CD4-positive, alpha-beta memory T cell (primary cell): ENCODE measurements around the gene CTSK. TPM values are rescaled to one million over a fixed set of nuclear protein-coding genes. Genes with fewer than 3 reads are reported as not detected.
"Not testable (repeated sequence)": the region's sequence is repeated elsewhere in the genome, so short reads cannot be mapped to it uniquely, and the experiment has no call there.

Source experiments
- CTCF ChIA-PET: fragments of 350-600 bp; sonication (Branson Sonifier 250); formaldehyde crosslinking; loops from one replicate; lab custom pipeline; 2021; ENCODE audit warnings: inconsistent platforms; ENCODE audit not compliant: partially characterized antibody; lab: Charles Lee
- POLR2A ChIA-PET: fragments of 350-600 bp; sonication (Branson Sonifier 250); formaldehyde crosslinking; loops from one replicate; lab custom pipeline; 2021; ENCODE audit not compliant: partially characterized antibody; lab: Charles Lee
- DNase-seq, 5 donors: peaks; one replicate each; pipeline versions ENCODE4 v3.0.0 to v3.0.0-alpha.2; 2020 to 2022; ENCODE audit warnings: mixed read lengths in 1 of 5
- H3K27ac ChIP-seq: one replicate; pipeline ENCODE4 v1.7.0; 2013; ENCODE audit warnings: low read depth, low read length
- H3K27me3 ChIP-seq: 2 replicates; pipeline ENCODE4 v1.7.0; 2013; ENCODE audit warnings: mild to moderate bottlenecking, low read length, moderate library complexity; ENCODE audit not compliant: insufficient read depth
- H3K36me3 ChIP-seq: 2 replicates; pipeline ENCODE4 v1.7.0; 2013; ENCODE audit warnings: mild to moderate bottlenecking, low read length, moderate library complexity; ENCODE audit not compliant: insufficient read depth
- H3K4me1 ChIP-seq: 2 replicates; pipeline ENCODE4 v1.7.0; 2013; ENCODE audit warnings: mild to moderate bottlenecking, low read length, moderate library complexity; ENCODE audit not compliant: insufficient read depth
- H3K4me3 ChIP-seq, 2 donors: one replicate each; pipeline ENCODE4 v1.7.0; 2013; ENCODE audit warnings: low read length in 2 of 2, mild to moderate bottlenecking in 1 of 2
- H3K9me3 ChIP-seq, 2 donors: one replicate each; pipeline ENCODE4 v1.7.0; 2013; ENCODE audit warnings: low read length in 2 of 2, control low read depth in 1 of 2; ENCODE audit not compliant: control insufficient read depth in 1 of 2
- H3K27ac Mint-ChIP-seq, 7 donors: one replicate each; pipeline ENCODE4 v1.8.0; 2020 to 2021; ENCODE audit warnings: mixed read lengths in 7 of 7, mild to moderate bottlenecking in 6 of 7, inconsistent platforms in 3 of 7, moderate library complexity in 3 of 7
- H3K27me3 Mint-ChIP-seq, 2 donors: one replicate each; pipeline ENCODE4 v1.8.0; 2020 to 2021; ENCODE audit warnings: mixed read lengths in 2 of 2
- H3K36me3 Mint-ChIP-seq, 2 donors: one replicate each; pipeline ENCODE4 v1.8.0; 2020 to 2021; ENCODE audit warnings: mixed read lengths in 2 of 2, inconsistent platforms in 1 of 2, mild to moderate bottlenecking in 1 of 2
- H3K4me1 Mint-ChIP-seq, 4 donors: one replicate each; pipeline ENCODE4 v1.8.0; 2020 to 2021; ENCODE audit warnings: mixed read lengths in 4 of 4, mild to moderate bottlenecking in 1 of 4
- H3K4me3 Mint-ChIP-seq, 8 donors: one replicate each; pipeline ENCODE4 v1.8.0; 2020 to 2021; ENCODE audit warnings: mixed read lengths in 8 of 8, mild to moderate bottlenecking in 7 of 8, moderate library complexity in 6 of 8, inconsistent platforms in 3 of 8
- H3K9me3 Mint-ChIP-seq, 8 donors: one replicate each; pipeline ENCODE4 v1.8.0; 2020 to 2021; ENCODE audit warnings: mixed read lengths in 8 of 8, mild to moderate bottlenecking in 5 of 8, inconsistent platforms in 3 of 8, moderate library complexity in 1 of 8
- intact Hi-C: fragments of 100-400 bp; cut with micrococcal nuclease; formaldehyde crosslinking; loops from one replicate; pipeline ENCODE4 v1.15.1; 2023
- polyA plus RNA-seq, 2 donors: library from polyadenylated mRNA; unstranded; fragments of 300-500 nt; fragmentation: Illumina TruSeq; gene quantifications; one replicate each; pipeline ENCODE4 v1.2.3, GENCODE V29; 2021
- total RNA-seq, 2 experiments: library from RNA; stranded (reverse); gene quantifications; one replicate each; pipeline ENCODE4 v1.2.3, GENCODE V29; 2021

Gene CTSK
- total RNA-seq (1 to 10 TPM; 5.9 to 6.6 TPM), polyA plus RNA-seq (under 1 TPM in 1 of 2 donors, not detected in 1; 0.56 TPM)

- Mint-ChIP-seq H3K27me3 (no peaks in the 10 kb centered on the region), H3K27ac (peak within 1 kb of the TSS in 2 of 7 donors; percentile 37 to 62), H3K9me3 (peaks cover 0 to 2% (median 0%) of the 10 kb centered on the region in 8 donors), H3K4me1 (peaks cover 2 to 10% (median 5%) of the 10 kb centered on the region in 4 donors), H3K4me3 (peak within 1 kb of the TSS in 5 of 8 donors; percentile 4 to 37 (median 31)), H3K36me3 (peaks cover 8 to 10% of the 10 kb centered on the region in 2 donors)
- Histone ChIP-seq H3K9me3 (no peaks in the 10 kb centered on the region), H3K4me3 (no peak within 1 kb of the TSS), H3K36me3 (peaks cover 18% of the 10 kb centered on the region), H3K27me3 (no peaks in the 10 kb centered on the region), H3K27ac (no peak within 1 kb of the TSS), H3K4me1 (no peaks in the 10 kb centered on the region)
- DNase-seq = no peak
- intact Hi-C loops = no loop called here
- ChIA-PET CTCF (interaction anchor here (0.5 to 1.0 kb wide), 3 partner anchors 8 to 531 kb away, joined by 3 read pairs; no protein-coding TSS in a partner anchor), POLR2A (interaction anchor here (0.6 kb wide), 1 partner anchor 114 kb away, joined by 3 read pairs; no protein-coding TSS in a partner anchor)
Observed at GRCh38 chr1:150808121-150808520, at the start of gene CTSK. TSS of gene CTSK (minus strand) at chr1:150808260. CDS start at chr1:150806805, 1,455 bp downstream.

- intact Hi-C loops, H3K27ac Mint-ChIP-seq, CTCF ChIA-PET, H3K27me3 ChIP-seq, H3K4me3 ChIP-seq, H3K9me3 ChIP-seq, H3K4me3 Mint-ChIP-seq, H3K4me1 Mint-ChIP-seq, H3K27ac ChIP-seq, H3K27me3 Mint-ChIP-seq, H3K4me1 ChIP-seq, DNase-seq, H3K9me3 Mint-ChIP-seq: not testable (repeated sequence)
- POLR2A ChIA-PET = interaction anchor here (0.8 kb wide), 1 partner anchor 14 kb away, joined by 4 read pairs; no protein-coding TSS in a partner anchor
- peaks cover 17% of the 10 kb centered on the region for H3K36me3 ChIP-seq
- H3K36me3 Mint-ChIP-seq = peaks cover 30 to 34% of the 10 kb centered on the region in 2 donors
Observed at GRCh38 chr1:150852734-150853133, 44.7 kb upstream of the CTSK start.

- H3K36me3 Mint-ChIP-seq = peaks cover 34 to 38% of the 10 kb centered on the region in 2 donors
- H3K27me3 Mint-ChIP-seq, H3K4me3 ChIP-seq, CTCF ChIA-PET, H3K27ac ChIP-seq, H3K4me3 Mint-ChIP-seq, intact Hi-C loops, DNase-seq, H3K9me3 Mint-ChIP-seq, H3K4me1 ChIP-seq, H3K27ac Mint-ChIP-seq, POLR2A ChIA-PET, H3K4me1 Mint-ChIP-seq, H3K27me3 ChIP-seq, H3K9me3 ChIP-seq: not testable (repeated sequence)
- H3K36me3 ChIP-seq = peaks cover 13% of the 10 kb centered on the region
Observed at GRCh38 chr1:150850801-150851362, 42.8 kb upstream of the CTSK start.

- DNase-seq = no peak
- intact Hi-C loops = no loop called here
- H3K27me3 ChIP-seq = no peaks in the 10 kb centered on the region
- H3K27ac ChIP-seq = no peak overlapping the region
- H3K9me3 Mint-ChIP-seq = no peaks in the 10 kb centered on the region
- no peak overlapping the region for H3K4me3 Mint-ChIP-seq
- CTCF ChIA-PET = interaction anchor here (0.6 kb wide), 1 partner anchor 91 kb away, joined by 3 read pairs; no protein-coding TSS in a partner anchor
- POLR2A ChIA-PET = no interaction called here
- H3K36me3 ChIP-seq = no peaks in the 10 kb centered on the region
- peaks cover 9 to 17% (median 16%) of the 10 kb centered on the region in 4 donors for H3K4me1 Mint-ChIP-seq
- H3K9me3 ChIP-seq = no peaks in the 10 kb centered on the region
- H3K27me3 Mint-ChIP-seq = no peaks in the 10 kb centered on the region
- H3K4me3 ChIP-seq = no peak overlapping the region
- H3K36me3 Mint-ChIP-seq = peaks cover 15 to 33% of the 10 kb centered on the region in 2 donors
- H3K4me1 ChIP-seq = peaks cover 13% of the 10 kb centered on the region
- no peak overlapping the region for H3K27ac Mint-ChIP-seq
Observed at GRCh38 chr1:150846473-150847146, 38.5 kb upstream of the CTSK start.

GRCh38 chr1:150843474-150843873 lies 35.4 kb upstream of the CTSK start:
- Mint-ChIP-seq H3K36me3 (peaks cover 37 to 44% of the 10 kb centered on the region in 2 donors), H3K4me1 (peaks cover 18 to 28% (median 23%) of the 10 kb centered on the region in 4 donors), H3K9me3 (no peaks in the 10 kb centered on the region), H3K27ac (peak overlapping the region in 3 of 7 donors; percentile 13 to 83 (median 41)), H3K27me3 (no peaks in the 10 kb centered on the region), H3K4me3 (no peak overlapping the region)
- Histone ChIP-seq H3K9me3 (no peaks in the 10 kb centered on the region), H3K27me3 (no peaks in the 10 kb centered on the region), H3K4me3 (no peak overlapping the region), H3K36me3 (peaks cover 9% of the 10 kb centered on the region), H3K27ac (no peak overlapping the region), H3K4me1 (peaks cover 17% of the 10 kb centered on the region)
- intact Hi-C loops = loop anchor here (5.0 kb wide), 1 partner anchor 34 kb away; the partner anchor contains the start of gene ARNT
- POLR2A ChIA-PET = no interaction called here
- DNase-seq = no peak
- CTCF ChIA-PET = no interaction called here

DNA sequence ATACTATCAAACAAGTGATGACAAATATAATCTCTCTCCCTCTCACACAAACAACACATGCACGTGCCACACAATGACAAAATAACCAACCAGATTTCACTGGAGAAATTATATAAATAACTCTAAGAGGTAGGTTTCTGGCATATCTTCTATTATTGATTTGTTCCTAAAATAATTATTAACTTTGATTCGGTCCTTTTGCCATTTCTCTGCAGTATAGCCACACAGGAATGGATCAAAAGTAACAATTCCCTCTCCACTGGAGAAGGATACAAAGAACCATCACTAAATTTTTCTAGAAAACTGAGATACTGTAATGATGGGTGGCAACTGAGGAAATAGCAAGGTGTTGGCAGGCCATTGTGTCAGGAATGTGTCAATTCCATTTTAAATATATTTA lies 34.9 kb upstream of the CTSK start:
- peak overlapping the region in 3 of 7 donors; percentile 83 to 88 (median 84) for H3K27ac Mint-ChIP-seq
- Histone ChIP-seq H3K4me1 (peaks cover 17% of the 10 kb centered on the region), H3K9me3 (no peaks in the 10 kb centered on the region), H3K27ac (no peak overlapping the region), H3K36me3 (peaks cover 9% of the 10 kb centered on the region), H3K4me3 (no peak overlapping the region), H3K27me3 (no peaks in the 10 kb centered on the region)
- no peaks in the 10 kb centered on the region for H3K9me3 Mint-ChIP-seq
- H3K36me3 Mint-ChIP-seq = peaks cover 41 to 48% of the 10 kb centered on the region in 2 donors
- peaks cover 18 to 28% (median 23%) of the 10 kb centered on the region in 4 donors for H3K4me1 Mint-ChIP-seq
- no peaks in the 10 kb centered on the region for H3K27me3 Mint-ChIP-seq
- DNase-seq = no peak
- no peak overlapping the region for H3K4me3 Mint-ChIP-seq
- intact Hi-C loops = loop anchor here (5.0 kb wide), 1 partner anchor 34 kb away; the partner anchor contains the start of gene ARNT
- CTCF ChIA-PET = no interaction called here
- POLR2A ChIA-PET = no interaction called here

DNA sequence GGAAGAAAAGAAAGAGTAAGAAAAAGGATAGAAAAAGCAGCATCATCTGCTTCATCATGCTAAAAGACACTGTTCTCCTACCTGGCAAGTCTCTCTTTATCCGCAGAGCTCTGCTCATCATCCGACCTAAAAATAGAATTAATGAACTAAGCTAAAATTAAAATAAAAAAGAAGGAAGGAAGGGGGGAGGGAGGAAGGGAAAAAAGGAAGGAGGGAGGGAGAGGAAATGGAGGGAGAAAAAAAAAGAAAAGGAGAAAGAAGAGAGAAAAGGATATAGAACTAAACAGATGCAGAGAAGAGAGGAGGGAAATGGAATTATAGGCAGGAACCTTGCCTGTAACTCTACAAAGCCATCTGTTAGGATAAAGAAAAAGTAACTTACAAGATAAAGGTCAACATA lies 34.3 kb upstream of the CTSK start:
- peaks cover 17% of the 10 kb centered on the region for H3K4me1 ChIP-seq
- intact Hi-C loops = loop anchor here (5.0 kb wide), 1 partner anchor 35 kb away; the partner anchor contains the start of gene ARNT
- peaks cover 9% of the 10 kb centered on the region for H3K36me3 ChIP-seq
- POLR2A ChIA-PET = interaction anchor here (0.7 kb wide), 1 partner anchor 121 kb away, joined by 3 read pairs; no protein-coding TSS in a partner anchor
- no peaks in the 10 kb centered on the region for H3K27me3 ChIP-seq
- Mint-ChIP-seq H3K9me3 (no peaks in the 10 kb centered on the region), H3K27ac (peak overlapping the region in 6 of 7 donors; percentile 15 to 88 (median 82)), H3K36me3 (peaks cover 41 to 47% of the 10 kb centered on the region in 2 donors), H3K4me1 (peaks cover 18 to 28% (median 23%) of the 10 kb centered on the region in 4 donors), H3K4me3 (peak overlapping the region in 2 of 8 donors; percentile 7 to 41), H3K27me3 (no peaks in the 10 kb centered on the region)
- DNase-seq = no peak
- no peak overlapping the region for H3K27ac ChIP-seq
- no peak overlapping the region for H3K4me3 ChIP-seq
- no peaks in the 10 kb centered on the region for H3K9me3 ChIP-seq
- CTCF ChIA-PET = no interaction called here
